ENCODE data around the gene FBXW7.

DNA sequence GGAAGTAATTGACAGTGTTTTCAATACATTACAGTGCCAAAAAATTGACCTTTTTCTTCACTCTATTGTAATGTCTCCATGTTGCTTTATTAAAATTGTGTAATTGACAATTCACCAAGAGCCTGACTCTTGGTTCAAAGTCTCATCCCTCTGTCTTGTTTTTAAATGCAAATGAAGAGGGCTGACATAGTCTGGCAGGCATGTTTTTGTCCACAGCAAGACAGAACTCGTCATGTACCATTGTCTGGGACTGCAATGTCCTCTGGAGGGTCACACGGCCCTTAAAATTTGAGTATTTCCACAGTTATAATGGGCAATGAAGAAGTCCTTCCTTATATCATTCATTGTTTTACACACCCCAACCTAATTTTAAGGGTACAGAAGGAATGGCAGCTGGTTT is 38.0 kb upstream of the FBXW7 start:
- TF ChIP-seq SIN3A (IDR thresholded peaks at IDR 0.05; ENCODE audit: borderline replicate concordance, low read depth, low read length) (no peak), YY1 (IDR thresholded peaks at IDR 0.05; ENCODE audit: low read depth) (no peak), FOSL2 (IDR thresholded peaks at IDR 0.05; ENCODE audit: borderline replicate concordance, low read depth) (no peak)
- TF ChIP-seq, protein P1, sequence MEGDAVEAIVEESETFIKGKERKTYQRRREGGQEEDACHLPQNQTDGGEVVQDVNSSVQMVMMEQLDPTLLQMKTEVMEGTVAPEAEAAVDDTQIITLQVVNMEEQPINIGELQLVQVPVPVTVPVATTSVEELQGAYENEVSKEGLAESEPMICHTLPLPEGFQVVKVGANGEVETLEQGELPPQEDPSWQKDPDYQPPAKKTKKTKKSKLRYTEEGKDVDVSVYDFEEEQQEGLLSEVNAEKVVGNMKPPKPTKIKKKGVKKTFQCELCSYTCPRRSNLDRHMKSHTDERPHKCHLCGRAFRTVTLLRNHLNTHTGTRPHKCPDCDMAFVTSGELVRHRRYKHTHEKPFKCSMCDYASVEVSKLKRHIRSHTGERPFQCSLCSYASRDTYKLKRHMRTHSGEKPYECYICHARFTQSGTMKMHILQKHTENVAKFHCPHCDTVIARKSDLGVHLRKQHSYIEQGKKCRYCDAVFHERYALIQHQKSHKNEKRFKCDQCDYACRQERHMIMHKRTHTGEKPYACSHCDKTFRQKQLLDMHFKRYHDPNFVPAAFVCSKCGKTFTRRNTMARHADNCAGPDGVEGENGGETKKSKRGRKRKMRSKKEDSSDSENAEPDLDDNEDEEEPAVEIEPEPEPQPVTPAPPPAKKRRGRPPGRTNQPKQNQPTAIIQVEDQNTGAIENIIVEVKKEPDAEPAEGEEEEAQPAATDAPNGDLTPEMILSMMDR (IDR thresholded peaks at IDR 0.05) = no peak
